MV-4-11 (cell line): ENCODE measurements around the gene ORMDL2.
"Not testable (repeated sequence)": the region's sequence is repeated elsewhere in the genome, so short reads cannot be mapped to it uniquely, and the experiment has no call there.

Experiments used
- DNase-seq: peaks from one replicate; lab custom pipeline; 2025; lab: John Stamatoyannopoulos, UW

The ORMDL2 gene

DNA sequence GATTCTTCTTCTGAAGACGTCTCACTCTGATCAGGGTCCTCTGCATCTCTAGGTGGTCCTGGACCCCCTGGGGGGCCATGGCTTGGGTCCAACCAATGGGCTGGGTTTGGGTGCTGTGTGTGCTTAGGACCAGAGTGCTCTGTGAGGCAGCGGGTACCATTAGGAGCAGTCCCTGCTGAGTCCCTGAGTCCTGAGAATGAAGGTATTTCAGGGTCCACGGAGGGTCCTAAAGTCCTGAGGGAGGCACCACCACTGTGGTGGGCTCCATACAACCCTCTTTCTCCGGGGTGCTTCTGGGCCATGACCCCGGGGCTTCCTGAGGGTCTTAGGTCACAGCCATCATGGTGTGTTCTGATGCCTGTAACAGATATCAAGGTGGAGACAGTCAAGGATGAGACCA is 10.5 kb downstream of the ORMDL2 start:
- DNase-seq = no peak

DNA sequence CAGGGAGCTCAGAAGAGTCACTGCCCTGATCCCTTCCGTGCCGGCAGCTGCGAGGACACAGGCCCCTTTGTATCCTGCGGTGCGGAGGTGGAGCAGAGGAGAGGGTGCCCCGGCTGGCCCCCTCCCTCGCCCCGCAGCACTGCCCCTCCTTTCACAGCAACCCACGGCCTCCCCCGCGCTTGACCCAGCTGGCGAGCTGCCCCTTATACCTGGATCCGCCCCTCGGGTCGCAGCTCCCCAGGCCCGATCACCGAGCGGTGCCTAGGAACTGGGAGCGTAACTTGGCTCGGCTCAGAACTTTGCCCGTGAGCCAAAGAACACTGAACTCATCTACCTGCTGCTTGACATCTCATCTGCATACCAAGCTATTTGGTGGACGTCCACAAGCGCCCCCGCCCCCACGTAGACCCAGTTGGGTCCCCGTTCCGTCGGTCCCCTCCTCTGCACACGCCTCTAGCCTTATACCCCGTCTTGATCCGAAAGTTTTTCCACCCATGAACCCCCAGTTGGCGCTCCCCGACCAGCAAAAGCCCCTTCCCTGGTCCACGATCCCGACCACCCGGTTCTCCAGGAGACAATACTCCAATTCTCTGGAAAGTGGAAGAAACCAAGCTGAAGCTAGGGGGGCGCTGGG is 12.2 kb downstream of the ORMDL2 start:
- DNase-seq = no peak

DNA sequence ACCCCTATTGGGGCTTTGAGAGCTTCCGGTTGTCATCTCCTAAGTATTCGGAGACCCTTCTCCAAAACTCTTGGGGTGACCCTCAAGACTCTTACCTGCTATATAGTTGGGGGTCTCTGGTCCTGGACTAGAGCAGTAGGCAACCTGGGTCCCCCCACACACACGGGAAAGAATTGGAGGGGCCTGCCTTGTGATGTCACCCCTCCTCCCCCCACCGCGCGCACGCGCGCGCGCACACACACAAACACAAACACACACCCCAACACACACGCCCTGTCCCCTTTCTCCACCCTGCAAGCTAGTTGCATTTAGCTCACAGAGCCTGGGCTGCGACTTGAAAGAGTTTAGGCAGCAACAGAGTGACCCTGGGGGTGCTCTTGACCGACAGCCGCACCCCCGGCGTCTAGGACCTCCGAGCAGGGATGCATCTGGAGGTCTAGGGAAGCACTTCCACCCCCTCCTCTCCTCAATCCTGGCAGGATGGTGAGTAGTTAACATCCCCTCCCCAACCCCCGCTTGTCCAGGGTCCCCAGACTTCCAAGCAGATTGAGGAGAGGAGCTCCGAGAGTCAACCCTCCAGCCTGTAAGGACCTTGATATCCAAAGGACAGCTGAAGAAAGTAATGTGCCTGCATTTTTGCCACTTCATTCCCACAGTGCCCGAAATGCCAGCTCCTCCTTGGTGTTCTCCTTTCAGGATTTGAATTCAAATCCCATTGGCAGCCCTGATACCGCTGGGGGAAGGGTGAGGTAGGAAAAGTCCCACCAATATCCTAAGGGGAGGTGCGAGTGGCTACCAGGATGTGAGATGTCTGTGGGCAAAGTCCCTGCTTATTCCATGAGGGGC is 13.0 kb downstream of the ORMDL2 start:
- DNase-seq = no peak

DNA sequence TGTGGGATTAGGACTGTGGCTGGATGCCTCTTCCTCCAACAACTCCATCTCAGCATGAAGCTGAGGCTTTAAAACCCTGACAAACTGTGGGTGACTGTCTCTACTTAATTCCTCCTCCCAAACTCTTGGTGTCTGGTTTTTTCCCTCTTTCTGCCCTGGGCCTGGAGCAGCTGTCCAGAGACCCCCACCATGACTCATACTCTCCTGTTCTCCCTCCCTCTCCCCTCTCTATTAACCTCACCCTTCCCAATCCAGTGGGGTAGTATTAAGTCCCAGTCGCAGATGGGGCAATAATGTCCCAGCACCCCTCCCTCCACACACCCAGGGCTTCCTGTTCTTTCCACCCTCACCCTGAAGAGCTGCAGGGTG is 13.6 kb downstream of the ORMDL2 start:
- no peak for DNase-seq

DNA sequence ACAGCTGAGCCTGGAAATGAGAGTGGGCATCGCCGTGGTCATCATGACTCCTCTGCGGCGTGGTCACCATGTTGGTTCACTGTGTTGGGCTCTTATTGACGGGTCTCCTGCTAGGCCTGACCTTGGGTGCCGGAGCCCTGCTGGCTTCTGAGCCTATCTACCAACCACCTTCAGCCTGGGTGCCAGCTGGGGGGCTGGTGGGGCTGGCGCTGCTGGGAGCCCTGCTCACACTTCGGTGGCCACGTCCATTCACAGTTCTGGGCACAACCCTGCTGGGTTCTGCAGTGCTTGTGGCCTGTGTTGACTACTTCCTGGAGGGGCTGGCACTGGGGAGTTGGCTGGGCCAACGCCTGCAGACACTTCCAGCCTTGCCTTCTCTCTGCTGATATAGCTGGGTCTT is 15.2 kb downstream of the ORMDL2 start:
- no peak for DNase-seq

DNA sequence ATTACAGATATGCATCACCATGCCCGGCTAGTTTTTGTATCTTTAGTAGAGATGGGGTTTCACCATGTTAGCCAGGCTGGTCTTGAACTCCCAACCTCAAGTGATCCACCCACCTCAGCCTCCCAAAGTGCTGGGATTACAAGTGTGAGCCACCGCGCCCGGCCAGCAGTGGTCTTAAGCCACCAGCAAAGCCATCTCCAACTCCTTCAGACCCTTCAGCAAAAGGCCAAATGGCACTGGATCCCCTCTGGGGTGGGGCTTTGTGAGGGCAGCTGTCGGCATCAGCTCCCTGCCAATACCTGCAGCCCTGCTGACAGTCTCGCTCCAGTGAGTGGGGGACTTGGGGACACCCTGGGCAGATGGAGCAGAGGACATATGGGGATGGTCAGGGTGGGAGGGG is 16.6 kb downstream of the ORMDL2 start:
- DNase-seq = not testable (repeated sequence)

DNA sequence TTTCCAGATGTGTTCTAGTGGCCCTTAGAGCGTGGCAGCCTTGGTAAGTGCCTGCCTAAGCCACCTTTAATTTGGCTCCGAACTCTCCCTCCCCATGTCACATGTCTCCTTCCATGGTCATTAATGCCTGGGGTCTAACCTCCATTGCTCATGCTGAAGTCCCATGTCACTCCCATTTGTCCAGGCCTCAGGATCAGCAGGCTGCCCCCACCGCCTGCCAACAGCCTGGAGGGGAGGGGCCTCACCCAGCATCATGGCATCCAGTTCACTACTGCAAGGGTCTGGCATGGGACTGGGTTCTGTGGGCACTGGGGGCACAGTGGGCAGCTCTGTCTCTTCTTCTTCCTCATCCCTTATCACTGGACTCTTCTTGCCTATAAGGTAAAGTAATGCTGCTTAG is 20.5 kb downstream of the ORMDL2 start:
- DNase-seq = no peak

DNA sequence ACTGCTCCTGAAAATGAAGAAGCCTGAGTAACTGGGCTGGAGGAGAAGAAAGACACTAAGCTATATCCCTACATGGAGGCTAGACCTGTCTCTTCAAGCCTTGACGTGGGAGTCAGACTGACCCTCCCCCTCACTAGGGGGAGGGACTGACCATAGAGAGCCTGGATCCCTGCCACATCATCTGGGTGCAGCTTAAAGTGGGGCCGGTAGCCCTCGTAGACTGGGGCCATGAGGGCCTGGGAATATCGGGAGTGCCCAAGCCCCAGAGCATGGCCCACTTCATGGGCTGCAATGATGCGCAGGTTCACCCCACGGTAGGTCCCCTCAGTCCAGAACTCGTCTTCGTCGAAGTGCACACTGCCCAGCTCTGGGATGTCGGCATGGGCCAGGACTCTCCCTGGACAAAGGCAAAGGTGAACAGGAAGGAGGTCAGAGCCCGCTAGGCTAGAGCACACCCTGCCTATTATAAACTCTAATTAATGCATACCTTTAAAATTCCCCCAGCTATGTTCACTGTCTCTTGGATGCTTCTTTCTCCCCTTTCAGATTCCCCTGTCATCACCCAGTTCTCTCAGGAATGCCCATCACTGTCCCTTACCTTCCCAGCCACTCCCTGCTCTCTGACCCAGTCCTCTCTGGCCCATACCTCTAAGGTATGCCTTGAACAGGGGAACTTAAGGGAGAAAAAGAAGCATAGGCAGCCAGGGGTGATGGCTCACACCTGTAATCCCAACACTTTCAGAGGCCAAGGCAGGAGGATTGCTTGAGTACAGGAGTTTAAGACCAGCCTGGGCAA is 21.7 kb downstream of the ORMDL2 start:
- DNase-seq = no peak

DNA sequence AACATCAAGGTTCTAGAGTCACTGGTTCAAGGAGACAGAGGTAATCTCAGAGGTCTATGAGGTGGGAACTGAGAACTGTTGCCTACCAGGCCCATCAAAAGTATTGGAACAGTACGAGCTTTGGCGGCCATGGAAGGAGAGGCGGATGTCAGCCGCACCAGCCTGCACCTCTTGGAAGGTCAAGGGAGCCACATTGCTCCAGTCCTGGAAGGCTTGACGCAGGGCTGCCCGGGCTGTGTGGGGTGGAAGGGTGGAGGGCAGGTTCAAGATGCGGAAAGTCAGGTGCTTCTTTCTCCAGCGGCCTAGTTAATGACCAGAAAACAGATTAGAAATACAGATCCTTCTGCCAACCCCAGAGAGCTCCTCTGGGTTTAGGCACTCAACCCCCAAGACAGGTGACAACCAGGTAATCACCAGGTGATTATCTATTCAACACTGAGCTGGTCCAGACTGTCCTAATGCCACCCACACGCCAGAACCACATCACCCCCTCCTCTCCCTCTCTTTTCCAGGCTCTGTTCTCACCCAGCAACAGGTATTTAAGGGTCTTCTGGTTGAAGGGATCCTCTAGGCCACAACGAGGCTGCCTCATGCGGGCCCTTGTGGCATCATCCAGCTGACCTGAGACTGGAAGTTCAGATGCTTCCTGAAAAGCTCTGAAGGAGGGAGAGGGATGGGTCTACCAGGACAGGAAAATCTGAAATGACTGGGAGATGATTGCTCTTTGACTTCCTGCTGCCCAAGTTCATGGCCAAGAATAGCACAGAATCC is 22.9 kb downstream of the ORMDL2 start:
- DNase-seq = no peak

DNA sequence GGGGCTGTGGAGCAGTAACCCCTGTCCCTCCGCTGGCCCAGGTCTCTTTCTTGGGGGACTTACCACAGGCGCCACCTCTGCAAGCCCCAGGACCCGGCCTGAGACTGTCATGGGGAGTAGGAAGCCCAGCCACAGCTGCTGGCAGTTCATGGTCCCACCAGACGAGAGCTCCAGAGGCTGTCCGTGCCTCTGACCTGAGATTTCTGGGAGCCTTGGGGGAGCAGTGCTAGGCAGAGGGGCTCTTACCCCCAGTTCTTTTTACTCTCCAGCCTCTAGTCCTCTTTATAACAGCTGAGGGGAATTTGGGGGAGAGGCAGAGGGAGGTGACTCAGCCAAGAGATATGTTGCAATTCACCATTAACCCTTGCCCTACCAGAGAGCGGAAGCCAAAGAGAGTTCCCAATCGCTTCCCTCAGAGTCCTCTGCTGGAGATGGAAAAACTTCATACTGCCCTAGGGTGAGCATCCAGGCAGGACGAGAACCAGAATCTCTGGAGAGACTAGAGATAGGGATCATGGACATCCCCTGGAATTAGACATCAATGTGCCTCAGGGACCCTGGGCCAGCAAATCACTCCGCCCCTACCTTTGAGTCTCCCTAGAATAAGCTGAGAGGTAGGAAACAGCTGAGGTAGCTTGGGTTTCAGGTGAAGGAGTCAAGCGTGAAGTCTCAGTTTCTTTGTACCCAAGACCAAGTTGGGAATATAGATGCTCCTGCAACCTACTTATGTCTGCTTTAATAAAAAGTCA is 25.0 kb downstream of the ORMDL2 start, which contains the start of gene MMP19:
TSS of gene MMP19 (minus strand) at position 256 of the 749 bp plus-strand sequence. CDS start at position 150, 106 bp downstream.
- DNase-seq = peak; percentile 61

DNA sequence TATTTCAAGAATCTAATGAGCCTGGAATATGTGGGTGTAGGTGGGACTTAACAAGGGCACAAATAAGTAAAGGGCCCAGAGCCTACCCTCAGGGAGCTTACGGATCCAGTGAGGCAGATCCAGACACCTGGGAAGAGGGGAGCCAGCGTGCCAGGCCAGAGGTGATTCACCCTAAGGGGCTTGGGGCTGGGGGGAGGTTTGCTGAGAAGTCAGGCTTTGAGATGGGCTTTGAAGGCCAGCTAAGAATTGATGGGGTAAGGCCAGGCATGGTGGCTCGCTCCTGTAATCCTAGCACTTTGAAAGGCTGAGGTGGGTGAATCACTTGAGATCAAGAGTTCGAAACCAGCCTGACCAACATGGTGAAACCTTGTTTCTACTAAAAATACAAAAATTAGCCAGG is 25.6 kb downstream of the ORMDL2 start:
- no peak for DNase-seq

DNA sequence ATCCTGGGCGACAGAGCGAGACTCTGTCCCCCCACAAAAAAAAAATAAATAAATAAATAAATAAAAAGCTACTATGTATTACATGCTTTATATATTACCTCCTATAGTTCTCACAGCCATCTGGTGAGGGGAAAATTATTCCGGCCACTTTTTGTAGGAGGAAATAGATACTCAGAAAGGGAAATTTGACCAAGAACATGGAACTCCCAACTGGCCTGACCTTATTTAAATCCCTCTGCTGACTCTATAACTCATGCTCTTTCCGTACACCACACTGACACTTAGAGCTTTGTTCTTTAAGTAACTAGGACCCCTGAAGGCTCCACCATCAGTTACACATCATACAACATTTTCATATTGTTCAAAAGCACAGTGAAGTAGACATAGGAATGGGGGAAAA is 27.1 kb downstream of the ORMDL2 start:
- no peak for DNase-seq

DNA sequence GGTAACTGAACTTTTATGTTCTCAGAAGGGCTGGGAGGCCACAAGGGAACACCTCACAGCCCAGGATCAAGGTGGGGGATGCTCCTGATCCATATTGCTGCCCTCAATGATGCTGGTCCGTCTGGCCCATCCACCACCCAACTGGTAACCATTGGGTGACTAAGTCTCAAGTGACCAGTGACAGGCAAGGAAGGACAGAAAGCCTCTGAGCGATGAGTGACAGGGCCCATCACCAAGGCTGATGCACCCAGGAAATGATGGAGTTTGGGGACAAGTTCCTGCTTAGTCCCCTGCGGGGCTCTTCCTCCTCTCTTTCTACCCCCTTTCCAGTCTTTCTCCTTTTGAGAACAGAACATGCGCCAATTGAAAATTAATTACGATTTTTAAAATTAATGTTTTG is 27.5 kb downstream of the ORMDL2 start:
- no peak for DNase-seq

DNA sequence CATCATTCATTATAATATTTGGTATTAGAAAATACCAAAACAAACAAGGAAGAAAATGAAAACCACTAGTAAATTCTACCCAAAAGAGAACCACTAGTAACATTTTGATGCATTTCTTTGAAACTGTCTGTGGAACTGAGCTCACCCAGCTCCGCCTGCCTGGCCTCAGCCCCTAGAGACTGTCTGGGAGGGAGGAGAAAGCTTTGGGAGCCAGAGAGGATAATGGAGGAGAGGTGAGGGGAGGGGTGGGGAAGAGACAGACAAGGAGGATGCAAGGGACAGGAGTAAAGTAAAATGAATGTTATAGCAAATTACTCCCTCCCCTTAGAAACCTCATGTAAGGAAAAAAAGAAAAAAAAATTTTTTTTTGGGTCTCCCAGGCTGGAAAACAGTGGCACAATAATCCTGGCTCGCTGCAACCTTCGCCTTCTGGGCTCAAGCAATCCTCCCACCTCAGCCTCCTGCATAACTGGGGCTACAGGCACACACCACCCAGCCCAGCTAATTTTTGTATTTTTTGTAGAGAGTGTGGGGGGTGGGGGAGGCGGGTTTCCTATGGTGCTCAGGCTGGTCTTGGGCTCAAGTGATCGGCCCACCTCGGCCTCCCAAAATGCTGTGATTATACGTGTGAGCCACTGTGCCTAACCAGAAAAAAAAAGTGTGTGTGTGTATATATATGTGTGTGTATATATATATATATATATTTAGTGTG is 28.1 kb downstream of the ORMDL2 start:
- DNase-seq = no peak

DNA sequence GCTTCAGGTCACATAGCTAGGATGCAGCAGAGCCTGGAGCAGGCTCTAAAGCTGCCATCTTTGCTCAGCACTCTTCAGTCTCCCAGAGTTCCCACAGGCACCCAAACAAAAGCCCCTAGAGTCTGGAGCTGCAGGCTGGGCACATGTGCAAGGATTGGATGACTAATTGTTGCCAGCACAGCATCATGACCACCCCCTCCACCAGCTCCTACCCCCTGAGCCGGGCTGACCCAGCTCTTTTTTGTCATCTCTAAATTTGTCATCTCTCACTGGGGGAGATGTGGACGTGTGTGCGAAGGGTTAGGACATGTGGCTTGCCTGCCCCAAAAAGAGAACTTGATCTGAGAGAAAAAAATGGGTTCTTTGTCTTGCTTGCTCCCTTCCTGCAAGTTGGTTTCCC is 29.2 kb downstream of the ORMDL2 start:
- peak; percentile 67 for DNase-seq

DNA sequence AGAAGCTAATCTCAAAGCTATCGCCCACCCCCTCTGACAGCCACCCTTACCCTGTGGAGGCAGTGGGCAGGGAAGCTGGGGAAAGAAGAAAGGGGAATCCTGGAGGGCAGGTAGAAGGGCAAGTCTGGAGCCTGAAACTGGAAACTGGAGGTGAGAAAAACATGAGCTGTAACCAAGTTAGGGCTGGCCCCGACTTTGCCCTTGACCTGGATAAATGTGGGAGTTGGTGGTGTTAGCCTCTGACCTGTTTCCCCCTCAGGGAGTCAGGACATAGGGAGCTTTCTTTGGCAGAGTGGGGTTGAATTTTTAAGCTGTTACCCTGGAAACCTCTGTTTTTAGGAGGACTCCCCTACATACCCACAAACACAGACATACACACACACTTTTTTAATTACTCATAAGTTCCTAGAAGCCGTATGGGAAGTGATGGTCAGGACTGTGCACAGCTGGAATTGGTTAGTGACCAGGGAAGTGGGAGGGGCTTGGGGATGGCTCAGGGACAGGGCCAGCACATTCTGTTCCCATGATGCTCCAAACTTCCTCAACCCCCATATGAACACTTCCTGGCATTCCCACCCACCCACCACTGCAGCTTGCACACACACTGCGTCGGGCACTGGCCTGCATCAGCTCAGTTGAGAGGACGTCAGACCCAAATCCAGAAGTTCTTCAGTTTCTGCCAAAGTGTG is 29.9 kb downstream of the ORMDL2 start:
- DNase-seq = peak; percentile 95

DNA sequence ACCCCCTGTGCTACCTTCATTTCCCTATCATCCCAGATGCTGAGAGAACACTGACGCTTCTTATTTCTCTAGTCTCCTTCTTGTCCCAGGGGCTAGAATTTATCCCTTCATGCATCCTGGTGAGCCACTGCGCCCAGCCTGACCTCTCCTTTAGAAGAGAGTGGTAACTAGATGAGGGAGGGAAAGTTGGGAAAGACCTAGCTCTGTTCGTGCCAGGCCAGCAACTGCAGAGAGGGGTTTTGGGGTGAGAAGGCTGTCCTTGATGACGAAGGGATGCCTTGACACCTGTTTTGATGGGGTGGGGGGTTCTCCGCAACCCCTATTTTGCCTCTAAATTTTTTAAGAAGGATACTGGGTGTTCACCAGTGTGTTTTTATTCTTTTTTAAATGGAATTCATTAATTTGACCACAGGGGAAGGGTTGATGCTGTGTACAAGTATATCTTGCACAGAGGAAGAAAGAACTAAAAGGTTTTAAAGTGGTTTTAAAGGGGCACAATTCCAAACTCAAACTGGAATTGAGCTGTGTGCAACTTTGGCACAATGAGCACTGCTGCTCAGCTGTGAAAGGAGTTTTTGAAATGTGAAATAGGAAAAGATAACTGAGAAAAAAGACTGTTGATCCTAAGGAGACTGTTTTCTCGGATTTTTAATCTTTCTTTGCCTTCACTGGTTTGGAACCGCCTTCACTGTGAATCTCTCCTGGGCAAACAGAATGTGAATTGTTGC is 31.9 kb downstream of the ORMDL2 start:
- no peak for DNase-seq

DNA sequence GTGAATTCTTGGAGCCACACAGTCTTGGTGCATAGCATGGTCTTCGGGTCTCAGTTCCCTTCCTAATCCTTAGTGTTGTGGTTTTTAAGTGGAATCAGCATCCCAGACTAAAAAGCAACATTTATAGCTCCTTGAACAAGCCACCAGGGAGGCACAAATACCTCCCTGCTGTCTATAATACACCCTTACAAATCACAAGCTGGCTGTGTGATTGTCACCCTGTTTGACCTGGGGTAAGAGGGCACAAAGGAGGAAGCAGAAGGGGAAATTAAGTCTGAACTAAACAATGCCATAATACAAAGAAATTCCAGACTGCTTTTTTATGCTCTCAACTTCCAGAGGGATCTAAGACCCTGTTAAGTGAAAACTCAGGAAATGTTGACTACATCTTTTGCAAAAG is 32.6 kb downstream of the ORMDL2 start:
- DNase-seq = no peak

DNA sequence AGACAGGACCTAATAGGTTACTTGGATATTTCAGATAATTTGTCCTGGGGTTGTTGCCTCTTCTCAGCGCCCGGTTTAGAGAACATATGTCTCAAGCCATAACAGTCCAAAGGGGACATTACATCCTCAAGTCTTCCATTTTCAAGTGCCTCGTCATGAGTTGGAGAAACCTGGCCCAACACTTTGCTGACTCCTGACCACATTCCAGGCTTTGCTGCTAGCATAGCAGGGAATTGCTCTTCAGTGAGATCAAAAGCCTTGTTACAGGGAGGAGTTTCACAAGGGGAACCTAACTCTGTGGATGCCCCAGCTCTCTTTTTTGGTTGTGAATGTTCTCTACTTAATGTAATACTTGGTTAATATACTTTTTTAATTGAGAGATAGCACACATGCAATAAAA is 33.1 kb downstream of the ORMDL2 start:
- no peak for DNase-seq
